CD4-positive, alpha-beta T cell treated with Interleukin-12 subunit alpha and Interleukin-12 subunit beta, for 1 hour (primary cell): ENCODE data around the gene DNMT3A.
"Not testable (repeated sequence)": the region's sequence is repeated elsewhere in the genome, so short reads cannot be mapped to it uniquely, and the experiment has no call there.

ENCODE experiments used
- DNase-seq: peaks from one replicate; pipeline ENCODE4 v3.0.0-alpha.2; 2020

Gene DNMT3A

DNA sequence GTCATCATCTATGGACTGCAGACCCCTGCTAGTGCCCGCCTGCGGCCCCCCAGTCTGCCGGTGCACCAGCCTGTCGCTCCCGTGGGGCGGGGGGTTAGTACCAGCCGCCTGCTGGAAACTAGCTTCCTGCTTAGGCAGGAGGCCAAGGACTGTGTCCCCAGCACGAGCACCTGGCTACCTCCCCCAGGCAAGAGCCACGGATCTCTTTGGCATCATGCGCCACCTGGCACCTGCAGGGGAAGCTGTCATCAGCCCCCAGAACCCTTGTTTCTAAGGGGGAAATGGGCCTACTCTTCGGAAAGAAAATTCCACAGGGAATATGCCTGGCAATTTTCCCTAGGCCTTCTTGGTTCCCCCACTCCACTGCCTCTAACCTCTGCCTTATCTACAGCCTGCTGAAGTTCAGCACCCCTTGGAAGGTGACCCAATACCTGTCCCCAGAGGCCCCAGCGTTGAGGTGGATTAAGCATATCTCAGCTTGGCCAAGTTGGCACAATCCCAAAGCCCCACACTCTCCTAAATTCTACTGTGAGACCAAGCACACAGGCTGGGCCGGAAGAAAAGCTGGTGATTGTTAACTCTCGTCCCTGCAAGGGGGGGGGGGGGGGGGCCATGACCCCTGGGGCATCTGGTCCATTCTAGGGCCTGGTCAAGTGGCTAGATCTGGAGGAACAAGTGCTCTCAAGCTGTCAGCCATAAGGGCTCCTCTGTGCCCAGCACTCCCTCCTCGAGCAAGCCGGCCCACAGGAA lies 111.4 kb downstream of the DNMT3A start:
- DNase-seq: no peak

GRCh38 chr2:25229279-25230197 lies 112.2 kb downstream of the DNMT3A start:
- no peak for DNase-seq

DNA sequence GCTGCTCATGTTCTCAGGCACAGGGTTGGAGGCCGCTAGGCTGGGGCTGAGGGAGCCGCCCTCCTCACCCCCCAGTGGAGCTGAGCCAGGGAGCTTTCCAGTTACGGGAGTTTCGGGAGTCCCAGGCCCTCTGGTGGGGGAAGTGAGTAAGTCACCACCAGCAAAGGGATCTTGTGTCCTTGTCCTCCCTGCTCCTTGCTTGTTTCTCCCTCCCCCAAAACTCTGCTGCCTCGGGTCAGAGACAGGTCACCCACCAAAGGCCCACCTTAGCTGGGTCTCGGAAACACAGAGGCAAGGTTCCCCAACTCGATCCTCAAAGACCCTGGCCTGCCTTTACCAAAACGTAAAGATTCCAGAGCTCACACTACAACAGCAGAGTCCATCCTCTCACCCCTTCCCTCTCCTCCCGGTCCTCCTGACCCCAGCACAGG lies 112.9 kb downstream of the DNMT3A start:
- DNase-seq: peak; percentile 49

DNA sequence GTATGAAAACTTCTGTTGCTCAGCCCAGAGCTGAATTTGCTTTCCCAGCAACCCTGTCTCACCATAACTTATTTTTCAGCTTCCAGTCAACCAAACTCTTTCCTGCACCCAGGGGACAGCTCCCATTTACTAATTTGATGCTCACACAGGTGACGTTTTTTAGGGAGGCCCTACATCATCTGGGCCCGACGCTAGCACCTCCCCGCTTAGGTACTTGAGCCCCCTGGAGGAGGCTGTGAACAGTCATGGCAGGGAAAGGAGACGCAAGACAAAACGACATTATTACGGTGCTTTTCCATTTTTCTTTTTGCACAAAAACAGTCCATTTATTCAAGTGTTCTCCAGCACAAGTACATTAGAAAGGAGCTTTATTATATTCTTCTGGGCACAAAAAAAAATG lies 114.1 kb downstream of the DNMT3A start:
- no peak for DNase-seq

DNA sequence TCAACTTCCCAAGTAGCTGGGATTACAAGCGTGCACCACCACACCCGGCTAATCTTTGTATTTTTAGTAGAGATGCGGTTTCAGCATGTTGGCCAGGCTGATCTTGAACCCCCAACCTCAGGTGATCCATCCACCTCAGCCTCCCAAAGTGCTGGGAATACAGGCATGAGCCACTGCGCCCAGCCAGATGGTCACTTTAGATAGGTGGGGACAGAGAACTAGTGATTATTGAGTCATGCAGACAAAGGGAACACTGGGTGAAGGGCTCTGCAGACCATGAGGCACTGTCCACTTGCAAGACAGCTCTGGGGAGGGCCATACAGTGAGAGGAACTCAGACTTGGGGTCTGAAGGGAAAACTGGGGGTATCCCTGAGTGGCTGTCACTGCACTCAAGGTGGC lies 114.9 kb downstream of the DNMT3A start:
- no peak for DNase-seq

GRCh38 chr2:25222477-25223121 lies 119.1 kb downstream of the DNMT3A start:
- no peak for DNase-seq

DNA sequence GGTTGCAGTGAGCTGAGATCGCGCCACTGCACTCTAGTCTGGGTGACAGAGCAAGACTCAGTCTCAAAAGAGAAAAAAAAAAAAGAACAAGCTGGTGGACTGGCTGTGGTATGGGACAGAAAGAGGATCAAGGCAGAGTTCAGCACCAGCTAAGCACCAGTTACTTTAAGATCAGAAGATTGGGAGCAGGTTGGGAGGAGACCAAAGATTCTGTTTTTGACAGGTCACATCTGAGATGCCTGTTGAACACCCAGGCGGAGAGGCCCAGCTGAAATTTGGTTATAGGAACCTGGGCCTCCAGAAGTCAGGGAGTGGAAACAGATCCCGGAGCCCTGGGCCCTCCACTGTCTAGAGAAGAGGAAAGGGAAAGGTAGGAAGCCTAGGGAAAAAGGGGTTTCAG lies 120.1 kb downstream of the DNMT3A start:
- no peak for DNase-seq

- no peak for DNase-seq
Measured at GRCh38 chr2:25220313-25220712, 121.4 kb downstream of the DNMT3A start.

DNA sequence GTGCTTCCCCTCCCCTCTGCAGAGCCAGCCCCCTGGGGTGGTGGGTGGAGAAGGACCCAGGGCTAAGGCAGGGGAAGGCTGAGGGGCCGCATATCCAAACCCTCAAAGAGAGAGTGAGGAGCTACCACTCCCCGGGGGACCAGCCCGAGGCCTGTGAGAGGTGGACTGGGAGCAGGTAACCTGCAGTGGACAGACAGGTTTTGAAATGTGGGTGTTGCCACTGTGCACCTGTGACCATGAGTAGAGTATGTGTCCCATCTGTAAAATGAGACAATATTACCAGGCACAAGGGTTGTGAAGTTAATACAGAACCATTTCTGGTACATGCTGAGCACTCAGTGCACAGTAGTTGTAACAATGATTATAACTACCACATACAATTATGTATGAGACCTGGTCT lies 122.1 kb downstream of the DNMT3A start:
- DNase-seq: no peak

- no peak for DNase-seq
Measured at GRCh38 chr2:25218100-25218499, 123.6 kb downstream of the DNMT3A start.

- DNase-seq: peak; percentile 92
Measured at GRCh38 chr2:25215948-25216679, 125.6 kb downstream of the DNMT3A start.

GRCh38 chr2:25215232-25215631 lies 126.5 kb downstream of the DNMT3A start:
- DNase-seq: no peak

GRCh38 chr2:25213229-25213628 lies 128.5 kb downstream of the DNMT3A start:
- DNase-seq: no peak

DNA sequence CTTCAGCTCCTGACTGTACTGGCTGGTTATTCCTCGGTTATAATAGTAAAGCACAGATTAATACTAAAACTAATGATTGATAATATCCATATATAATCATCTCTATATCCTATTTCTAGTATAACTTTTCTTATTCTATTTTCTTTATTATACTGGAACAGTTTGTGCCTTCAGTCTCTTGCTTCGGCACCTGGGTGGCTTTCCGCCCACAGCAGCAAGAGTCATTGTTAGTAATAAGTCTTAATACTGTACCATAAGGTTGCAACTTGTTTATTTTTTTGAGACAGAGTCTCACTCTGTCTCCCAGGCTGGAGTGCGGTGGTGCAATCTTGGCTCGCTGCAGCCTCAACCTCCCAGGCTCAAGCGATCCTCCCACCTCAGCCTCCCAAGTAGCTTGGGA lies 130.8 kb downstream of the DNMT3A start:
- not testable (repeated sequence) for DNase-seq

DNA sequence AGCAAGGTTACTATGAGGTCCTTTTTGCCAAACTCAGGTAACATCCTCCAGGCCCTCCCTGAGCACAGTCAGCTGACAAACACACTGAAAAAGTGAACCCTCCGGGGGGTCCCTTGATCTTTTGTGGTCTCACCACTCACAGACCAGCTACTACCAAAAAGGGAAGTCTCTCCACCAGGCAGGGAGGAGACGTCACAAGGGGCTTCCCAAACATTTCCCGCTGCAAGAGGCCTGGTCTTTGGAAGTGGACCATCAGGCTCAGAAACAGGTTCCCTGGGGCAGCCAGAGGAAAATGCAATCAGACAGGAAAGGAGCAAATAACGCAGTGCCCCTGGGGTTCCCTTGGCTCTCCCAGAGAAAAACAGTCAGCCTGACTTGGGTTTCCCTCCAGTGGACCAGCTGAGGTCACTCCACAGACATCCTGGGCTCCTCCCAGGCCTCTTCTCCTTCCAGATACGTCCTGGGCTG lies 134.6 kb downstream of the DNMT3A start:
- DNase-seq: no peak

- peak; percentile 10 for DNase-seq
Measured at GRCh38 chr2:25204190-25204838, 137.4 kb downstream of the DNMT3A start.

DNA sequence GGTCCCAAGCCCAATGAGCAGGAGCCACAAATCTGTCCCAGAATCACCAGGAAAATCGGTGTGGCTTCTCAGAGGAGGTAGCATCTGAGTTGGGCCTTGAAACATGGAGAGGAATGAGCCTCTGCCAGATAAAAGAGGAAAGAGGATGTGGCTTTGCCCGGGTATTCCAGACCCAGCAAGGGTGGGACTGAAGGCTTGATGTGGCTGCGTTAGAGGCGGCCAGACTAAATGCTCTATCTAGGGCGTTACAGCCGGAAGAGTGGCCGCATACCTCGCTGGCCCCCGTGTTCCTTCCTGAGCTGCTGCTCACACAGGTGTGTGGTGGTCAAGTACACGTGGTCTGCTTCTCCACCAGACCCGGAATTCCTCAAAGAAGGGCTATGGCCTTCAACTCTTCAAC lies 139.4 kb downstream of the DNMT3A start:
- DNase-seq: no peak

GRCh38 chr2:25201794-25202193 lies 139.9 kb downstream of the DNMT3A start:
- DNase-seq: no peak

DNA sequence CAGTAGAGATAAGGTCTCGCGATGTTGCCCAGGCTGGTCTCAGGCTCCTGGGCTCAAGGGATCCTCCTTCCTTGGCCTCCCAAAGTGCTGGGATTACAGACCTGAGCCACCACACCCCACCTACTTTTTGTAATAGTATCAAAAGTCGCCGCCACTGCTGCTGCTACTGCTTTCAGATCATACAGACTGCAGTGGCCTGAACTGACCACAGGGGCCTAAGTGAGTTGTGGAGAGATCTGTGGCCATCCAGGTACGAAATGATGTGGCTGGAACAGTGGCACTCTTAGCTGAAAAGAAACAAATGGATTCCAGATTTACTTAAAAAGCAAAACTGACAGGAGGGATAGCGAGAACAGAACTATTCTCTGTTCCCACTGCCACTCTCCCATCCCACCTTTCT lies 140.5 kb downstream of the DNMT3A start:
- no peak for DNase-seq

DNA sequence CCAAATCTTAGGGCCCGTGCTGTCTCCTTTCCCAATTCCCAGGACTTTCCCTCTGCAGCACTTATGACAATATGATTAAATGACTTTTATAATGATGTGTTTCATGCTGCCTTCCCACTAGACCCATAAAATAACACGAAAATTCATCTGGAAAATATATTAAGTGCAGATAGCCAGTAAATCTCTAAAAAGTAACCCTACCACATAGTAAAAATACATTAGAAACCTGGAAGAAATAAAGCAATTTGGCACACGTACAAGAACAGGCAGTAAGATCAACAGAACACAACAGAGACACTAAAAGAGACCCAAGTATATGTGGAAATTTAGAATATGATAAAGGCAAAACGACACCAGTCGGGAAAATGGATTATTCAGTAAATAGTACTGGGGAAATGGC lies 143.1 kb downstream of the DNMT3A start:
- DNase-seq: no peak

- no peak for DNase-seq
Measured at GRCh38 chr2:25198209-25198525, 143.6 kb downstream of the DNMT3A start.
